HG03066 (cell line): Measurements from ENCODE around the gene CACNA1D.
A peak's percentile ranks its signal among the peaks of the same experiment; 100 is the strongest.

Experiments used
- ATAC-seq: cut with Tn5 transposase; IDR thresholded peaks from one replicate; pipeline ENCODE4 v1.9.1; 2021; ENCODE audit warnings: low read depth; ENCODE audit not compliant: unreplicated experiment

The CACNA1D gene

GRCh38 chr3:53800041-53800906 lies 305.9 kb downstream of the CACNA1D start:
- ATAC-seq, result no peak

- no peak for ATAC-seq
These were observed 306.9 kb downstream of the CACNA1D start for GRCh38 chr3:53801319-53801718.

GRCh38 chr3:53802256-53802880 lies 308.0 kb downstream of the CACNA1D start:
- no peak for ATAC-seq

- ATAC-seq, result no peak
These were observed 308.9 kb downstream of the CACNA1D start for GRCh38 chr3:53803124-53803815.

- ATAC-seq, result no peak
These were observed 309.6 kb downstream of the CACNA1D start for GRCh38 chr3:53803816-53804695.

- ATAC-seq, result peak; percentile 48
These were observed 310.5 kb downstream of the CACNA1D start for GRCh38 chr3:53804697-53805462.

- ATAC-seq, result no peak
These were observed 311.2 kb downstream of the CACNA1D start for GRCh38 chr3:53805463-53806159.

- no peak for ATAC-seq
These were observed 312.0 kb downstream of the CACNA1D start for GRCh38 chr3:53806182-53807116.

- no peak for ATAC-seq
These were observed 312.9 kb downstream of the CACNA1D start for GRCh38 chr3:53807117-53807810.

GRCh38 chr3:53808496-53808895 lies 314.1 kb downstream of the CACNA1D start:
- ATAC-seq, result no peak

GRCh38 chr3:53809267-53809666 lies 314.9 kb downstream of the CACNA1D start:
- no peak for ATAC-seq

GRCh38 chr3:53809764-53810400 lies 315.5 kb downstream of the CACNA1D start:
- ATAC-seq, result no peak

GRCh38 chr3:53811143-53811927 lies 316.9 kb downstream of the CACNA1D start:
- no peak for ATAC-seq

- ATAC-seq, result no peak
These were observed 318.0 kb downstream of the CACNA1D start for GRCh38 chr3:53812434-53812833.

- ATAC-seq, result no peak
These were observed 318.8 kb downstream of the CACNA1D start for GRCh38 chr3:53813229-53813628.

- no peak for ATAC-seq
These were observed 319.5 kb downstream of the CACNA1D start for GRCh38 chr3:53813876-53814275.
